CD1c-positive myeloid dendritic cell (primary cell): Measurements from ENCODE around the gene KLHL8.

ENCODE experiments used
- DNase-seq: peaks from one replicate; pipeline ENCODE4 v3.0.0-alpha.2; 2016; ENCODE audit errors: extremely low spot score

The KLHL8 gene

DNA sequence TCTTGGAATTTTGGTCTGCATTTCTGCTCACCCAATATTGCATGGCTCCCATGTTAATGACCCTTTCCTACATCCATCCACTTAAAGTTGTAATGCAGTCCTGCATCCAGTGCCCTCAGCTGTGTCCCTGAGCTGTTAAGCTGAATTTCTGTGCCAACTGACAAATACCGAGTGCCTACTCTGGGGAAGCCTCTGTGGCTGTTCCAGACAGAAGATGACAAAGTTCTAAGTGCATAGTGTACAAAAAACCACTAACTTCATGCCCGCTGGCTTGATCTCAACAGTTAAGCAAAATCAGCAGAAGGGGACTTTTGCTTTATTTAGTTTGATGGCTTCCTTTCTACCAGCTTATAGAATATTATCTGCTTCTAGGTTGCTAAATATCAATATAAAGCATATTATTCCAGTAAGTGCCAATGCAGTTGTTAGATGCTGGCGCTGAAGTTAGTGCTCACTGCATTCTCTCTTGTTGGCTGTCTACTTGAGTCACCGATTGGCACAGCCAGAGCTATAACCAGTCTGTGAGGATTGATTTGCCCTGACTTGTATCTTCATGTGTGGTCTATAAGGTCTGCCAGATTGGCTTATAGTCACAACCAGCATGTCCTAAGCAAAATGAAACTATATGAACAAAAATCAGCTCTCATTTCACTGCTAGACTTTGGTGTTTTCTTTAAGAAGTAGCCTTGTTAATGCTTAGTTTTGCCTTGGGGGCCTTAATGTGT lies 98.9 kb downstream of the KLHL8 start:
- no peak for DNase-seq

GRCh38 chr4:87120411-87121162 lies 99.8 kb downstream of the KLHL8 start:
- no peak for DNase-seq

- DNase-seq, result no peak
Measured at GRCh38 chr4:87120010-87120409, 100.4 kb downstream of the KLHL8 start.

DNA sequence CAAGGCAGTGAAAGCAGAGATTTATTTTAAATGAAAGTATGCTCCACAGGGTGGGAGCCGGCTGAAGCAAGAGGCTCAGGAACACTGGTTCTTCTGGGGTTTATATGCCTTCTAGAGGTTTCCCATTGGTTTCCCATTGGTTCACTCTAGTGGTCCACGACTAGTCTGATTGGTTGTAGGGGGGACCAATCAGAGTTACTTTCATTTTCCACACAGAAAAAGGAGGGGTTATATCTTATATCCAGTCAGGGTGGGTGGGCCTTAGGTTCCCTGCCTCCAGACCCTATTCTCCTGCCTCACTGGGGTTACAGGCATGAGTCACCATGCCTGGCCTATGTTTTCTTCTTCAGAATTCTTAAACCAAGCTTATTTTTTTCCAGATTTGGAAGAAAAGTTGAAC lies 101.6 kb downstream of the KLHL8 start:
- no peak for DNase-seq

- DNase-seq, result no peak
Measured at GRCh38 chr4:87118421-87118820, 102.0 kb downstream of the KLHL8 start.

GRCh38 chr4:87117732-87118075 lies 102.7 kb downstream of the KLHL8 start:
- no peak for DNase-seq

DNA sequence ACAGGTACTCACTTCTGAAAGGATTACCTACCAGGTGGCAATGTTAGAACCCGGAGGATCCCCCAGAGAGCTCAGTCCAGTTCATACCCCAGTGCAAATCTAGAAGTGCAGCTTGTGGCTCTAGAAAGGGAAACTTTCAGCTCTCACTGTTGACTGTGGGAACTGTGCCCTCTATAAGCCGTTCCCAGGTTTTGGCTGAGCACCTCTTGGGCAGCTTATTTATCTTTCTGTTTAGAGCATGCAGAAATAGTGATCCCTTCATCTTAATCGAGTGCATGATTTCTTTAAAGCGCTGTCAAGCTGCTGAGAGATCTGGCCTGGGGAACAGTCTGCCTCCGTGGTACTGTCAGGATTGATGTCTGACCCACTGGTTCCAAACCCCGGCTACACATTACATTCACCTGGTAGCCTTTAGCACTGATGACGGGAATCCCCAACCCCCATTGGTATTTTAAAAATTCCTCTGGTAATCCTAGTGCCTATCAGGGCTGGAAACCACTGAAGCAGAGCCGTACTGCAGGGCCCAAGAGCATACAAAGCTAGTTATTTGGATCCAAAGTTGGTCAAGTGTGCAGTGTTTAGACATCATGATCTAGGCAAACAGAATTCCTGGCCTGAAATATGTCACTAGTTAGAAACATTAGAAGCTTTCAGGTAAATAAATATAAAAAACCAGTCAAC lies 103.2 kb downstream of the KLHL8 start:
- DNase-seq, result no peak

DNA sequence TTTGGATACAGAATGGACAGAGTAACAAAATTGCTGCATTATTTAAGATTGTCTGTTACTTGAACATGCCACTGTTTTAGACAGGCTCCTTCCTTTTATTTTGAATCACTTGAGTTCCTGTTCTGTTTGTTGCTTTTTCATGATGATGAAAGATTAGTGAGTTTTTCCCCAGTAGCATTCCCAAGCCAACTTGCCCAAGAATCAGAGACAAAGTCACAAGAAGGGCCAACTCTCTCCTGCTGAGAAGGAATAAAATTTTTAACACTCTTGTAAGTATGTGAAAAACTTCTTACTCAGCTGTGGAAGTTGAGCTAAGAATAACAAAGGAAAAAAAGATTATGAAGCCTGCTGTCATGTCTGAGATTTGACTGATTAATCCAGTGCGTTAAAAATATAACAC lies 104.2 kb downstream of the KLHL8 start:
- DNase-seq, result no peak

- no peak for DNase-seq
Measured at GRCh38 chr4:87114245-87115062, 106.0 kb downstream of the KLHL8 start.

- no peak for DNase-seq
Measured at GRCh38 chr4:87112063-87112462, 108.4 kb downstream of the KLHL8 start.
